Stimulated activated CD4-positive, alpha-beta T cell treated with anti-CD3 and anti-CD28 coated beads, Interleukin-1b, Interleukin-23, amount 100 ng/mL, for 1 hour (primary cell): ENCODE results near the gene SNRPF.
"Not testable (repeated sequence)": the region's sequence is repeated elsewhere in the genome, so short reads cannot be mapped to it uniquely, and the experiment has no call there.

Experiments used
- DNase-seq, 2 donors: peaks; one replicate each; pipeline ENCODE4 v3.0.0-alpha.2; 2020; ENCODE audit warnings: low read depth in 2 of 2

Gene SNRPF

DNA sequence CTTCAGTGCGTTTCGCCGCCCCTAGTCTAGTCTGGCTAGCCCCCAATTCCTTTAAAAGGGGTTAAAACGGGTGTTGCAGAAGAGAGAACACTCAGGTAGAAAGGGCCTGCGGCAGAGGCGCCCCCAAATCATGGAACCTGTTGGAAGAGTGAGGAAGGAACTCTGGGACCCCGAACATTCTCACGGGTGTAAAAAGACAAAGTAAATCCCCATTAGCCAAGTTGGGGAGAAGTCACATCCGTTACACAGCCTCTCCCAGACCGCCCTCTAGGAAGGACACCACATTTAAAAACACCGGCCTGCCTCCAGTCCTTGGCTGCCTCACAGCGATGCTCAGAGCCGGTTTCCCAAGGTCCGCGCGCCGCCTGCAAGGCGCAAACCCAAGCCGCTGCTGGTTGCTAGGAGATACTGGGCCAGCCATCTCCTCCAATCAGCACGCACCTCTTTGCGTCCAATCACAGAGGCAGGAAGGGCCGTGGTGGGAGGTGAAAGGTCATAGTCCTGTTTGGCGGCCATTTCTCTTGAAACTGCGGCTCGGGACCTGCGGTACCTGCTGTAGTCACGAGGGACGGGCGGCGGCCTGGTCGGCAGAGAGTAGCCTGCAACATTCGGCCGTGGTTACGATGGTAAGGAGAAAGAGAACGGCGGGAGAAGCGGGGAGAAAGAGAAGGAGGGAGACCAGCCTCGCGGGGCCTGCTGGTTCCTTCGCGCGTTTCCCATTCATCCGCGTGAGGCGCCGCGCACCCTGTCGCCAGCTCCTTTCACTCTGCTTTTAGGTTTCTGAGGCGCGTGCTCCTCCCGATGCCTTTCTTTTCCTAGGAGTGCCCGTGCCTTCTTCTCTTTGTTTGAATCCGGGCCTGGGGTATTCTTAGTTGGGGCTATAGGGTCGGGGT lies at the start of gene SNRPF:
Gene SNRPF (plus strand): TSS at position 502 of the 893 bp plus-strand sequence. CDS start 122 bp downstream, at position 624.
- DNase-seq, result peak; percentile 77 to 85

GRCh38 chr12:95809000-95809680 lies 49.6 kb upstream of the SNRPF start:
- no peak for DNase-seq

DNA sequence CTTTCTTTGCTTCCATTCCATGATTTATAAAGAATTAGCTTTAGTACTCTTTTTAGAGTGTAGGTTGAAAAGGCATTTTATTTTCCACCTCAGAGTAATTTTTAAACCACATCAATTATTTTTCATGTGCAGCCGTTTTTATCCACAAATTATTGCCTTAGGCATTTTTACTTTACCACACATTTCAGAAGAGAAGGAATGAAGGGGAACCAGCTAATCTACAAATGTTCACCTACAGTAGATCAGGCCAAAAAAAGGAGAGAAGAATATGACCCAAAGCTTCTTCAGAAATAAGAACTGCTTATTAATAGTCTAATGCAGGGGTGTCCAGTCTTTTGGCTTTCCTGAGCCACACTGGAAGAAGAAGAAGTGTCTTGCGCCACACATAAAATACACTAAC lies 48.3 kb upstream of the SNRPF start:
- DNase-seq, result no peak

- DNase-seq, result not testable (repeated sequence)
Observed at GRCh38 chr12:95812155-95812554, 46.6 kb upstream of the SNRPF start.

- no peak for DNase-seq
Observed at GRCh38 chr12:95815632-95816212, 43.0 kb upstream of the SNRPF start.

DNA sequence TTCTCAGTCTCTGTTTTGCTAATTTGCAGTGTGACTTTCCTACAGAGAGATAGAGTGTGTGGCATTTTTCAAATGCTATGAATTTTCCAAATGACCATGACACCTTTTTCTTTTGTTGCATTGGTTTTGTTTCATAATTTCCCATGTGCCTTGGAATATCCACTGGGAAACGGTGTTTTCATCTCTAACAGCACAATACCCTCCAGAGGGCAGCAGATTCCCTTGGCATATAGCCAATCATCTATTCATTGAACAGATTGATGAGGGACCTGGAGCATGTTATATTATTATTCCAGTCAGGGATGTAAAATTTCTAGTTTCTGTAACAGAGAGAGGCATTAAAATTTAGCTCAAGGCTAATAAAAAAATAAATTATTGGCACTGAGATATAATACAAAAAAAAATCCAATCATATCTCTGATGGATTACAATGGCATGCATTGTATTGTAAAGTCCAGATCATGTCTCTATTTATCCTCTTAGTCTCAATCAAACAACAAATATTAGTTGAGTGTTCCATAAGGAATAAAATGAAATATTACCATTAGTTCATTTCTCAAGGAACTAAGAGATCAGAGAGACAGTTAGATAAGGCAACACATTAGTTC lies 38.6 kb upstream of the SNRPF start:
- no peak for DNase-seq

GRCh38 chr12:95829395-95829794 lies 29.4 kb upstream of the SNRPF start:
- DNase-seq, result no peak

DNA sequence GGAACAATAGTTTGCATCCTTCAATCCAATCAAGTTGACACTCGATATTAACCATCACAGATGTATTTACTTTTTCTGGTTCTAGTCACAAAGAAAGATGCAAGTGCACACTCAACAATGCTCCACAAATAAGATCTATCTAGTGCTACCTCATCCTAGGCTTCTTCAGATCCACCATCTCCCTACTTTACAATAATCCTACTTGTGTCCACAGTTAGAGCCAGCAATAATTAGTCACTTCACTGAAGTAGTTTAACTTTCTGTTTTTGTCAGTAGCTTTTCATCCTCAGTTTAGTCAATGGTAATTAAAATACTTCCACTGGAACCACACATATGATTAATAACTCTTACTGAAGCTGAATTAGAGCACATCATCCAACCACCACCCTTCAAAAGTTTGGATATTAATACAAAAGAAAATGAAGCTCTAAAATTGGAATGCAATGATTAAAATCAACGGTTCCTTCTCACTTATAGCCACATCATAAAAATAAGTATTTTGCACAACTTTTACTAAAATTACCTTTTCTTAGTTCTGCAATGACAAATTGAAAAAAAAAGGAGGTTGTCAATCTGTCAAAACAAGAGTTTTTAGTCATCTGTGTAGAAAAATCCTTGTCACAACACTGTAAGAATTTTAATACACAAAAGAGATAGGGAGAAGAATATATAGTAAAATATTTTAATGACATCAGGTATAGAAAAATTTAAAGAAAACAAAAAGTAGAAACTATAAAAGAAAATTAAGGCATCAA lies 28.2 kb upstream of the SNRPF start:
- no peak for DNase-seq

DNA sequence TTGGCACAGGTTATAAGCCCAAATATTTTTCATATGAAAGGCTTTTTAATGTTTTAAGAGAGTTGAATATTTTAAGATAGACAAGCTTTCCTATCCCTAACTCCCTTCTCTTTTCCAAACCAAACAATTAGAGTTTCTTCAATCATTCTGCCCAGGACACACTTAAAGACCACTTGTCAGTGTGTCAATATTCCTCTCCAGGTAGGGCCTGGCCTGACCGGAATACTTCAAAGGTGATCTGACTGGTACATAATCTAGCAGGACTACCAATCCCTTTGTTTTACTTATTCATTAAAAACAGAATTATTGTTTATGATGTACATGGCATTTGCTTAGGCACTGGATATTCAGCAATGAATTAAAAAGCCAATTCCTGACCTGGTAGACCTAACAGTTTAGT lies 24.2 kb upstream of the SNRPF start:
- DNase-seq, result no peak

- no peak for DNase-seq
Observed at GRCh38 chr12:95836185-95836609, 22.6 kb upstream of the SNRPF start.

GRCh38 chr12:95836630-95837239 lies 22.0 kb upstream of the SNRPF start:
- no peak for DNase-seq

- DNase-seq, result no peak
Observed at GRCh38 chr12:95837240-95838038, 21.3 kb upstream of the SNRPF start.

- DNase-seq, result no peak
Observed at GRCh38 chr12:95838125-95838524, 20.6 kb upstream of the SNRPF start.

DNA sequence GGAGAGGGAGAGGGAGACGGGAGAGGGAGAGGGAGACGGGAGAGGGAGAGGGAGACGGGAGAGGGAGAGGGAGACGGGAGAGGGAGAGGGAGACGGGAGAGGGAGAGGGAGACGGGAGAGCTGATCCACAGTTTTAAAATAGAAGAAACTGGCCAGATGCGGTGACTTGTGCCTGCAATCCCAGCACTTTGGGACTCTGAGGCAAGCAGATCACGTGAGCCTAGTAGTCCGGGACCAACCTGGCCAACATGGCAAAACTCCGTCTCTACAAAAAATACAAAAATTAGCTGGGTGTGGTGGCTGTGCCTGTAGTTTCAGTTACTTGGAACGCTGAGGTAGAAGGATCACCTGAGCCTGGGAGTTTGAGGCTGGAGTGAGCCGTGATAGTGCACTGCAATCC lies 16.3 kb upstream of the SNRPF start:
- DNase-seq, result not testable (repeated sequence)

- DNase-seq, result no peak
Observed at GRCh38 chr12:95848575-95849388, 10.0 kb upstream of the SNRPF start.

- no peak for DNase-seq
Observed at GRCh38 chr12:95851606-95852005, 7.1 kb upstream of the SNRPF start.

- DNase-seq, result no peak
Observed at GRCh38 chr12:95852133-95852532, 6.6 kb upstream of the SNRPF start.

DNA sequence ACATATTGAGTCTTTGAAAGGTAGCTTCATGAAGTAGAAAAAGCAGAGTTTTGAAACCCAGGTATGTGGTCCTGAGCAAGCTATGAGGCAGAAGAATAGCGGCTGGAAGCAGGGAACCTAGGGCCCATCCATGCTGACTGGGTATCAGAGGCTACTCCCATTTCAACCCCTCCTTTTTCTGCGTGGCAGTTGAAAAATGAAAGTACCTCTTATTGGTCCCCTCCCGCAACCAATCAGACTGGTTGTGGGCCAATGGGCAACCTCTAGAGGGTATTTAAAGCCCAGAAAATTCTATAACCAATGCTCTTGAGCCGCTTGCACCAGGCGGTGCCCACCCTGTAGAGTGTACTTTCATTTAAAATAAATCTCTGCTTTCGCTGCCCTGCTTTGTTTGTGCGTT lies 1.6 kb upstream of the SNRPF start:
- no peak for DNase-seq

DNA sequence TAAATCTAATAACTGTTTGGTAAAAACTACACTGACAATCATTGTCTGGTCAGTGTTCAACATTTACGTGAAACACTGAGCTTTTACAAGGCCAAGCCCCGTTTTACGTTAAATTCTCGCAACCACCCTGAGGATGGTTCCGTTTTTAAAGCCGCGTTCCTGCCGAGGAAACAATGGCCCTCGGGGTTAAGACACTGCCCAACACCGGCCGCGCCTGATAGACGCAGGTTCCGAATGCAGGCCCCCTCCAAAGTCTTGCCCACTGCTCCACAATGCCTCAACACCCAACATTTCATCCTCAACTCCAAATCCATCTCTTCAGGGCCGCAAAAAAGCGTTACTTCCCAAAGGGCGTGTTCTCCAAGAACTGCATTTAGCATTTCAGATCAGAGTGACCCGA lies 953 bp upstream of the SNRPF start:
- DNase-seq, result no peak
